GM15510 (cell line): Measurements from ENCODE around the gene LENG9.

Source experiments
- POLR2A ChIP-seq: IDR thresholded peaks from 3 replicates; pipeline ENCODE4 v1.6.1; 2011; ENCODE audit warnings: borderline replicate concordance; ENCODE audit not compliant: insufficient read length; ENCODE audit errors: extremely low read depth

LENG9 gene

GRCh38 chr19:54448774-54449700, 14.5 kb downstream of the LENG9 start, which contains the start of gene LENG8:
Gene LENG8 (plus strand): TSS chr19:54449199. CDS start chr19:54451345, 2,146 bp downstream.
- TF ChIP-seq POLR2A, result peak; percentile 97

- TF ChIP-seq POLR2A, result no peak
These were observed 15.4 kb downstream of the LENG9 start for GRCh38 chr19:54448040-54448773.

DNA sequence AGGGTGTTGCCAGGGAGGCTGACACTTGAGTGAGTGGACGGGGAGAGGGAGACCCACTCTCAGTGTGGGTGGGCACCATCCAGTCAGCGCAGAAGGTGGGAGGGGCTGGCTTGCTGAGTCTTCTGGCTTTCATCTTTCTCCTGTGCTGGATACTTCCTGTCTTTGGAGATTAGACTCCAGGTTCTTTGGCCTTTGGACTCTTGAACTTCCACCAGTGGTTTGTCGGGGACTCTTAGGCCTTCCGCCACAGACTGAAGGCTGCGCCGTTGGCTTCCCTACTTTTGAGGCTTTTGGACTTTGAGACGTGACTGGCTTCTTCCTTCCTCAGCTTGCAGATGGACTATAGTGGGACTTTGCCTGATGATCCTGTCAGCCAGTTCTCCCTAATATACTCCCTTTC, 18.8 kb downstream of the LENG9 start:
- TF ChIP-seq POLR2A, result no peak

DNA sequence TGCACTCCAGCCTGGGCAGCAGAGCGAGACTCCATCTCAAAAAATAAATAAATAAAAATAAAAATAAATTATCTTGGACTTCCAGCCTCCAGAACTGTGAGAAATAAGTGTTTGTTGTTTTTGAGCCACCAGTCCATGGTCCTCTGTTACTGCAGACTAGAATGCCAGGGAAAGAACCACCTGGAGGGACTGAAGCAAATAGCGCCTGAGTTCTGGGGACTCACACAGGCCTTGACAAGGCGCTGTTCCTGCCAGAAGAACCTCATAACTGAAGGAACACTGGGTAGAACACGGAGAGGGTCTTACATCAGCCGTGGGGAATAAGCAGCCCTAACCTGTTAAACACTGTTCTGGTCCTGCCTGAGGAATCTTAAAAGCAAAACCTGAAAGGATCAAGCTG, 22.9 kb downstream of the LENG9 start:
- TF ChIP-seq POLR2A, result no peak

DNA sequence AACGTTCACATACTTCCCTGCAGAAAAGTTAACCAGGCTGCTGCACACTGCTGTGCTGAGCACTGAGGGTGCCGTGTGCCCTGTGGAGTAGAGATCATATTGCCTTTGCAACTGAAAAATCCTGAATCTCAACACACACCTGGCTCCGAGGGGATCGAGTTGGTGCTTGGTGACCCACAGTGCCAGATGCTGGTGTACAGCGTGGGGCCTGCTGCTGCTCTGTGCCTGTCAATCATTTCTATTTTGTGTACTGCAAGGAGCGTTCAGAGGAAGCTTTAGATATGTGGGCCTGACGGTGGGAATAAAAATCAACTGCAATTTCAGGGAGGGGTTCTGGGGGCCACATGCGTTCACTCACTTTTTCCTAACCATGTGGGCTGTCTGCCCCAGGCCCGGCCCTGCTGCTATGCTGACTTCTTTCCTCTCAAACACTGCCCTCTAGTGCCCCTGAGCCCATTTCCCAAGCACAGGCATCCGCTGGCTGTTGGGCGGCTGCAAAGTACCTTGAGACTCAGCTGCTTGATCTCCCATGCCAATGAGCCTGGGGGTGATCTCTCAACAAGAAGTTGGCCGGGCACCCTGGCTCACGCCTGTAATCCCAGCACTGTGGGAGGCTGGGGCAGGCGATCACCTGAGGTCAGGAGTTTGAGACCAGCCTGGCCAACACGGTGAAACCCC, 24.3 kb downstream of the LENG9 start:
- no peak for TF ChIP-seq POLR2A

- TF ChIP-seq POLR2A, result no peak
These were observed 26.8 kb downstream of the LENG9 start for GRCh38 chr19:54436628-54437252.

GRCh38 chr19:54436031-54436523, 27.5 kb downstream of the LENG9 start:
- TF ChIP-seq POLR2A, result no peak

DNA sequence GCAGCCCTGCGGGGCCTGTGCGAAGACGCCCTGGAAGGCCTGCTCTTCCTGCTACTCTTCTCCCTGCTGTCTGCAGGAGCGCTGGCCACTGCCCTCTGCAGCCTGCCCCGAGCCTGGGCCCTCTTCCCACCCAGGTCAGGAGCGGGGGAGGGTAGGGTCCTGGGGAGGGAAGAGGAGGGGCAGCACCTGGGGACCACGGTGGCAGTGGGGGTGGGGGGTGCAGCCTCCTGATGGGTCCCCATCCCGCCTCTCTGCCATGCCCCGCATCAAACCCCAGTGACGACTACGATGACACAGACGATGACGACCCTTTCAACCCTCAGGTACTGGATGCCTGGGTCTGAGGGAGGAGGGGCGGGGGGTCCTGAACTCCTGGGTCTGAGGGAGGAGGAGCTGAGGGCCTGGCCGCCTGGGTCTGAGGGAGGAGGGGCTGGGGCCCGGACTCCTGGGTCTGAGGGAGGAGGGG, 28.0 kb downstream of the LENG9 start:
- TF ChIP-seq POLR2A, result no peak

GRCh38 chr19:54434873-54435214, 28.7 kb downstream of the LENG9 start:
- TF ChIP-seq POLR2A, result no peak

DNA sequence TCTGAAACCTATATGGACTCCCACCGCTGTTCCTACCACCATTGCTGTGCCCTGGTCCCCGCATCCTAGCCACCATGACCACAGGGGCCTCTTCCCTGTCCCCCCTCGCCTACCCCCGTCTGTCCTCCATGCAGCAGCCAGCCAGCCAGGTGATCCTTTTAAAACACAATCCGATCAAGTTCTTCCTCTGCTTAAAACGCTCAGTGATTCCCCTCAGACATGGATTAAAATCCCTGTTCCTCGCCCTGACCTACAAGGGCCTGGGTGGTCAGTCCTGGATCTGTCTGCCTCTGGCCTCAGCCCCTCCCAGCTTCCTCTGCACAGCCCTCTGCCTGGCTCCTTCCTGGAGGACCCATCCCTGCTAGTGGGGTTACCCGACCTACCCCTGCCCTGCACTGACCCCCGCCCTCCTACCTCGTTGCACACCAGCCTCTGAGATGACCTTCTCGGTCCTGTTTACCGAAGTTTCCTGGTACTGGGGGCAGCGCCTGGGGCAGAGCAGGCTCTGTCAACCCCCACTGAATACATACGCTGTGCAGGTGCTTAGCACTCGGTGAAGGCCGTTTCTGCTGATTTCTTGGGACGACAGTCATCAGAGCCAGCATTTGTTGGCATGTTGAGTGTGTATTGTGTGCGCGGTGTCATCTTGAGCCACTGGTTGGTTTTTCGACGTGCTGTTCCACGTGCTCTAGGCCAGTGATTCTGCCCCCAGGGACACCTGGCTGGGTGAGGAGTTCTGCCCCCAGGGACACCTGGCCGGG, 29.3 kb downstream of the LENG9 start:
- peak; percentile 14 for TF ChIP-seq POLR2A

- TF ChIP-seq POLR2A, result no peak
These were observed 29.9 kb downstream of the LENG9 start for GRCh38 chr19:54433697-54434096.

GRCh38 chr19:54432144-54432738, 31.3 kb downstream of the LENG9 start:
- TF ChIP-seq POLR2A, result no peak

DNA sequence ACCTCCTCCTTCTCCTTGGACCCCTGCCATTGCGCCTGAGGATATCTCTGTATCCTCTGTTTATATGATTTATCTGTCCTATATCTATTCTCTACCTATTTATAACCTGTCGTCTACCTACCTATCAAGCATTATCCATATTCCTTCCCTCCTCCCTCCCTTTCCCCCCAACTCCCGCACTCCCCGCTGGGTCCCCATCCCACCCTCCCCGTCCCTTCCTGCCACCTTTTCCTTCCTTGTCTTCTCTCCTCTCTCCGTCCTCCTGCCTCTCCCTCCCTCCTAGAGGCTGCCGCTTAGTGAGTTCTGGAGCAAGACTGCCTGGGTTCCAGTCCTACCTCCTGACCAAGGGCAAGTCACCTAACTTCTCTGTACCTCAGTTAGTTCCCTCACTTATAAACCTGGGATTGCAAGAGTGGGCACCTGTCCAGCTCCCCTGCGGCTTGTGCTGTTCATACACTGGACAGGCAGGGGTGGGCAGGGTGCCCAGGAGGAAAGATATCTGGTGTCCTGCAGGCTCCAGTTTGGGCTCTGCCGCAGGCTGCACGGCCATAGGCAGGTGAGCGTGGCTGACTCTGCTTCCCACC, 32.2 kb downstream of the LENG9 start:
- TF ChIP-seq POLR2A, result no peak
